ENCODE results near the gene TIMM8A. TPM values are rescaled to one million over a fixed set of nuclear protein-coding genes. Genes with fewer than 3 reads are reported as not detected.
"Not testable (repeated sequence)": the region's sequence is repeated elsewhere in the genome, so short reads cannot be mapped to it uniquely, and the experiment has no call there.

The TIMM8A gene
- polyA plus RNA-seq, 3 donors: 17.2 to 22.0 (median 18.6) TPM

GRCh38 chrX:101368800-101369199, 20.3 kb upstream of the TIMM8A start:
- no peak for DNase-seq

GRCh38 chrX:101365301-101365795, 16.8 kb upstream of the TIMM8A start:
- DNase-seq: no peak

- DNase-seq: no peak
These were observed 14.2 kb upstream of the TIMM8A start for GRCh38 chrX:101362757-101363156.

GRCh38 chrX:101362116-101362515, 13.6 kb upstream of the TIMM8A start:
- DNase-seq: no peak

GRCh38 chrX:101360390-101360789, 11.8 kb upstream of the TIMM8A start:
- no peak for DNase-seq

GRCh38 chrX:101359966-101360365, 11.4 kb upstream of the TIMM8A start:
- DNase-seq: no peak

- DNase-seq: no peak
These were observed 8.7 kb upstream of the TIMM8A start for GRCh38 chrX:101357166-101357795.

GRCh38 chrX:101349193-101349562, 636 bp upstream of the TIMM8A start:
- no peak for DNase-seq

- no peak for DNase-seq
These were observed 587 bp downstream of the TIMM8A start for GRCh38 chrX:101347859-101348451.

- DNase-seq: no peak
These were observed 10.7 kb downstream of the TIMM8A start for GRCh38 chrX:101337776-101338271.

- DNase-seq: not testable (repeated sequence)
These were observed 14.2 kb downstream of the TIMM8A start for GRCh38 chrX:101334310-101334709.

GRCh38 chrX:101326600-101326999, 21.9 kb downstream of the TIMM8A start:
- not testable (repeated sequence) for DNase-seq

- DNase-seq: no peak
These were observed 44.8 kb downstream of the TIMM8A start for GRCh38 chrX:101303790-101304189.

Other genes starting within 250 kb of the TIMM8A start
- gene DRP2, start 129.0 kb downstream of the TIMM8A start, polyA plus RNA-seq (ENCODE audit: insufficient read length in 3 of 3): 1 to 10 TPM; 1.7 to 2.3 (median 2.0) TPM
- gene TAF7L, start 57.4 kb downstream of the TIMM8A start, polyA plus RNA-seq (ENCODE audit: insufficient read length in 3 of 3): under 1 TPM; 0.31 to 0.50 (median 0.40) TPM
- gene BTK, start 37.4 kb upstream of the TIMM8A start, polyA plus RNA-seq (ENCODE audit: insufficient read length in 3 of 3): 1 to 10 TPM; 2.0 to 3.0 (median 2.2) TPM
- 1,000 to 10,000 TPM in 2 of 3 donors, 100 to 1,000 TPM in 1; 966 to 1,432 (median 1,147) TPM for gene RPL36A, start 42.3 kb upstream of the TIMM8A start, polyA plus RNA-seq (ENCODE audit: insufficient read length in 3 of 3)
- 10 to 100 TPM; 30.0 to 33.4 (median 31.9) TPM for gene GLA, start 59.2 kb upstream of the TIMM8A start, polyA plus RNA-seq (ENCODE audit: insufficient read length in 3 of 3)
- 100 to 1,000 TPM; 109 to 138 (median 137) TPM for gene HNRNPH2, start 59.5 kb upstream of the TIMM8A start, polyA plus RNA-seq (ENCODE audit: insufficient read length in 3 of 3)
- gene ARMCX4, start 136.7 kb upstream of the TIMM8A start, polyA plus RNA-seq (ENCODE audit: insufficient read length in 3 of 3): 10 to 100 TPM; 19.0 to 32.8 (median 31.4) TPM
- gene ARMCX1, start 201.8 kb upstream of the TIMM8A start, polyA plus RNA-seq (ENCODE audit: insufficient read length in 3 of 3): 10 to 100 TPM; 45.8 to 48.1 (median 45.9) TPM